HG03575 (cell line): ENCODE data around the gene CALY.
"Not testable (repeated sequence)": the region's sequence is repeated elsewhere in the genome, so short reads cannot be mapped to it uniquely, and the experiment has no call there.

Source experiments
- ATAC-seq: cut with Tn5 transposase; IDR thresholded peaks from one replicate; pipeline ENCODE4 v1.9.1; 2021; ENCODE audit not compliant: unreplicated experiment, insufficient number of reproducible peaks, low FRiP score; ENCODE audit errors: extremely low read depth

The CALY gene

DNA sequence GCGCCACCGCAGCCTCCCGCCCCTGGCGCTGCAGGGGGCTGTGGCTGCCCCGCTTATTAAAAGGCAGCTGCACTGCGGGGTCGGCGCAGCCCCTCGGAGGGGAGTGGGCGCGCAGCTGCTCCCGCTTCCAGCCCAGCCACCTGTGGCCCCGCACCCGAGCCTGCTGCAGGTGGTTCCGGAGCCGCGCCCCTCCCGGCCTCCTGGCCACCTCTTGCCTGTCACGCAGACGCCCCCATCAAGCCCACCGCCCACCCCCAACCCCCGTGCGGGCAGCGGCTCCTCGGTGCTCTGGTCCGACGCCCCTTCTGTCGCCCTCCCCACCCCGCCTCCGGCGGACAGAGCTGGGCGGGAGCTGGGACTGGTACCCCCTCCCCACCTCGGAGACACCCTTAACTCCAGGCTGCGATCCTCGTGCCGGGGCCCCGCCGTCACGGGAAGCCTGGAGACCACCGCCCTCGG is 549 bp downstream of the CALY start:
- no peak for ATAC-seq

DNA sequence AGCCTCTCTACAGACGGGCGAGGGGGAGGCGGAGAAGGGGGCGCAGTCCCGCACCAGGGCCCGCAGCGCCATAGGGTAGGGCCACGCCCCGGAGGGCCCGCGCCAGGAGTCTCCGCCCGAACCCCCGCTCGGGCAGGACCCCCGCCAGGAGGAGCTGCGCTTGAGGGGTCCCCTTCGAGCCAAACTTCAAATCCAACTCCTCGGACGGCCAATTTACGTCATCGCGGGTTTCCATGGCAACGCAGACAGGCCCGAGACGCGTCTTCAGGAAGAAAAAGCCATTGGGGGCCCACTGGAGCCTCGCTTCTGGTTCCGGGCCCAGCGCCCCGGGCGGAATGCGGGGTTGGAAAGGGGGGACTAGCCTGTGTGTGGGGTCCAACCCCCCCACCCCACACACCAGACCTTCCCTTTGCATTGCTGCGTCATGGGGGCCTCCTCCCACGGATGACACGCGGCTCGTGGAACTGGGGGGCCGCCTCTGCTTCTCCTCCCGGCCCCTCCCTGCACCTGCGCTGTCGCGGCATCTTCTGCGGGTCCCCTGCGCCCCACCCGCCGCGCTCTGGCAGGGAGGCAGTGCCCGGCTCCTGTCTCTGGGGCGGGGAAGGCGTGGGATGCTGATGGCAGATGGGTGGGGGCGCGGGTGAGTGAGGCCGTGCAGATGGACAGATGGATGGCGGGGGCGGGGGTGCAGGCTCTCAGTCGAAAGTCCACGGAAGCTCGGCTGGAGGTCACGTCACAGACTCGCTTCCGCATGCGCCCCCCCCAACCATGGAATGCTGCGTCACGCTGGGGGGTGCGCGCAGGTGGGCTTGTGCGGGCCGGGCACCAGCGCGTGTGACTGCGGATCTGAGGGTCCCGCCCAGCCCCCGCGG is 1.2 kb downstream of the CALY start:
- no peak for ATAC-seq

DNA sequence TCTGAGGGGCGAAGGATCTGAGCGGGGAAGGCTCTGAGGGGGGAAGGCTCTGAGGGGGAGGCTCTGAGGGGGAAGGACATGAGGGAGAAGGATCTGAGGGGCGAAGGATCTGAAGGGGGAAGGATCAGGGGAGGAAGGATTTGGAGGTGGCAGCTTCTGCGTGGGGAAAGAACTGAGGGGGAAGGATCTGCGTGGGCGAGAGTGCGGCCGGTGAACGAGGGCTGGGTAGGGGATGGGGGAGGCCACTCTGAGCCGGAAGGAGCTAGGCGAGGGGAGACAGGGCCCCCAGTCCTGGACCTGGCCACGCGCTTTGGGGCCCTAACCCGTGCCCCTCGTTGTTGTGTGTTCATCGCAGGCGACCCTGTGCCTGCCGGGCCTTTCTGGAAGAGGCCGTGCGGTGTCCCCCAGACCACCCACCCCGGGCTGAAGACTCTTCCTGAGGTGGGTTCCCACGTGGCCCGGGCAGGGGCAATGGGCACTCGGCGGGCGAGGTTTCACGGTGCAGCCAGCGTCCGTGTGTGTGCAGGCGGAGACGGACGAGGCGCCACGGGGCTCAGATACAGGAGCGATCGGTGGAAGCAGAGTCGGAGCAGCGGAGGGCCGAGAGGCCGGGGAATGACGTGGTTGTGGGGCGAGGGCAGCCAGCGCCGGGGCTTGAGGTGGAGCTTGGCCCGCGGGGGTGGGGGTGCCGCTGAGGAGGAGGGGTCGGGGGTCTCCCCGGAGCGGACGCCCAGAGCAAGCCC is 2.0 kb downstream of the CALY start:
- no peak for ATAC-seq

DNA sequence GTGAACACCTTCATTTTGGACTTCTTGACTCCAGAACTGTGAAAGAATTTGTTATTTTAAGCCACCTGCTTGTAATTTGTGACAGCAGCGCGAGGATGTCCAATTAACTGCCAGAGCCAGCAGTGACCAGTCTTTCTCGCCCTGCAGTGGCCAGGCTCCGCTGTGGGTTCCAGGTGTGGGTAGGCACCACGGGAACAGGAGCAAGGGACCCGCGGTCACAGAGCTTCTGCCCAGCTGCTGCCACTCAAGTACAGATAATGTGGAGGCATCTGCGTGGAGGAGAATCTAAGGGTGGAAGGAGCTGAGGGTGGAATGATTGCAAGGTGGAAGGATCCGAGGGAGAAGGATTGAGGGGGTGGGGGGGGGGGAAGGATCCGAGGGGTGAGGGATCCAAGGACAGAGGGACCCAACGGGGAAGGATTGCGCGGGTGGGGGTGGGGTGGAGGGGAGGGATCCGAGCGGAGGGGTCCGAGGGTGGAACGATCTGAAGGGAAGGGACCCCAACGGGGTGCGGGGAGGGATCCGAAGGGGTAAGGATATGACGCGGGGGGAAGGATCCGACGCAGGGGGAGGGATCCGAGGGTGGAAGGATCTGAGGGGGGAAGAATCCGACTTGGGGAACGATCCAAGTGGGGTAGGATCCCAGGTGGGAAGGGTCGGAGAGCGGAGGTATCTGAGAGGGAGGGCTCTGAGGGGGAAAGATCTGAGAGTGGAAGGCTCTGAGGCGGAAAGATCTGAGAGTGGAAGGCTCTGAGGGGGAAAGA is 3.6 kb downstream of the CALY start:
- ATAC-seq = no peak

DNA sequence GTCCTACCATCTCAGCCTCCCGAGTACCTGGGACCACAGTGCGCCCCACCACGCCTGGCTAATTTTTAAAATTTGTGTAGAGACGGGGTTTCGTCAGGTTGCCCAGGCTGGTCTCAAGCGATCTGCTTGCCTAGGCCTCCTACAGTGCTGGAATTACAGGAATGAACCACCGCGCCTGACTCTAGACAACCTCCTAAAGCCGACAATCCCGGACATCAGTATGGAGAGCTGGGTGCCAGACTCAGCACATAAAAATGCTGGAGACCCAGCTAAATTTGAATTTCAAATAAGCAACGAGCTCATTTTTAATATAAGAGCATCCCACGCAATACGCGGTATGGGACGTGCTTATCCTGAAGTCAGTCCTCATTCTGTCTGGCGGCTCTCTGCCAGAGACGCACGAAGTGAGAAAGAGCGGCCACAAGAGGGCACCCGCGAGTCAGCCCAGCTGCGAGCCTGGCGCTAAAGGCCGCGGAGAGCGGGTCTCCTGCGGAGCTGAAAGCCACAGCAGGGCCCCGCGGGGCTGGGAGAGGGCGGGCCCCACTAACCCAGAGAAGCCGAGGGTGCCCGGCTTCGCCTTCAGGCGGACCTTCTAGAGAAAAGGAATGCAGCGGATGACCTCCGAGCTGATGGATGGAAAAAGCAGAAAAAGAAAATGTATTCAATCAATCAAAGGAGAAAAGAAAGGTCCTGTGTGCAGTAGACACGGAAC is 7.0 kb downstream of the CALY start:
- ATAC-seq = no peak

DNA sequence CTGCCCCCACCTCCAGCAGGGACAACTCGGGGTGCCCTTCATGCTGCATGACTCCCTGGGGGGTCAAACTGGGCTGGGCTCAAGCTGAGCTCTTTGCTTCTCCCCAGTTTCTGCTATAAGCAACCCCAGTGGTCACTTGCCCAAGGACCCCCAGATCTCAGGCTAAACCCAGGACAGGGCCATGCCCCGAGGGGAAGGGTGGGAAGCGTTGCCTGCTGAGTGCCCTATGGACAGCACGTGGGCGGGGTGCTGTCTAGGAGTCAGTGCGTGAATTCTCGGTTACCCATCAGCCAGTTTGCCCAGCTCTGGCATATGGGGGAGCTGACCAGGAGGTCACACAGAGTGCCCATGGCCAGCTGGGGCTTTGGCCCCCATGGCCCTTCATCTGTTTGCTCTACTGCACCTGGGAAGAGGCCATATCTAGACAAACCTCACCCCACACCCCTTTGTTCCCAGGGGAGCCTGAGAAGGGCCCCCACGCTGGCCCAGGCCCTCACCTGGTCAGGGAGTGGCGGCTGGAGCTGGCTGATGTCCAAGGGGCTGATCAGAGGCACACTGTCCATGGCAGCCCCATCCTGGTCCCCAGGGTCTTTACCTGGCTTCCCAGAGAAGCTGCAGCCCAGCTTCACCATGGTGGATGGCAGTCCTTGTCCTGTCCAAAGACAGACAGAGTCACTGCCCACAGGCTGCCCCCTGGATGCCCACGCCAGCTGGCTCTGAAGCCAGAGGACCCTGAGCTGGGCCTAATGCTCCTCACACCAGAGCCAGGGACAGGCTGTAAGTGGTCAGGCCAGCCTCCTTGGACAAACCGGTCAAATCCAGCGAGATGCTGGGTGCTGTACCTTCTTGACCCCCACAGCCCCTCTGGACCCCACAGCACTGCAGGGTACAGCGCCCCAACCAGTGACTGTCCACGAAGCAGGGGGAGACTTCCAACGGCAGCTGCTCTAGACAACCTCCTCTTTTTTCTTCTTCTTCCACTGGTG is 8.0 kb downstream of the CALY start:
- ATAC-seq = no peak

DNA sequence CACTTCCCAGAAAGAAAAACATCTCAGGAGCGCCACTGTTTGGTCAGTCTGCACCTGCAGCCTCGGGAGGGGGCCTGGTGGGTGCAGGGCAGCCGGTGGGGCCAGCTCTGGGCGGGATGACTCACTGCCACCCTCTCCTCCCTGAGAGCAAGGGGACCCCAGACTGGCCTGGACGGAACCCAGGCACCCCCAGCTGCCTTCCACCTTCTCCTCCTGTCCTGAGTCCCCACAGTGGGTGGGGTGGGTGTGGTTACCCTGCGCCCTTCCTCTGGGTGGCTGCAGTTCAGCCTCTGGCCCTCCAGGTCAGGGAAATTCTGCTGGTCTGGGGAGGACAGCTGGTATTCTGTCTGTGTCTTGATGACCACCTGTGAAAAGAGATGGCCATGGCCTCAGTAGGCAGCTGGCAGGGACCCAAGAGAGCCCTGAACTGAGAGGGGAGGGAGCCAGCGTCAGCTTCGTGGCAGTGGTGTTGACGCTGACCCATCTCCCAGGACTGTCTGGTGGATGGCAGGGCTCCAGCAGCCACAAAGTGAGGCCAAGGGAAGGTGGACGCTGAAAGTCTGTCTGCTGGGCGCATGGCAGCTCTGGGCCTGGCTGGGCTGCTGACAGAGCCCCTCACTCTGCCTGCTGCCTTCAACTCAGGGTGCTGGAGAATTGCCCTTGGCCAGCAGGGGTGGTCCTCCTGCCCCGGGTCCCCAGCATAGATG is 8.9 kb downstream of the CALY start:
- no peak for ATAC-seq

DNA sequence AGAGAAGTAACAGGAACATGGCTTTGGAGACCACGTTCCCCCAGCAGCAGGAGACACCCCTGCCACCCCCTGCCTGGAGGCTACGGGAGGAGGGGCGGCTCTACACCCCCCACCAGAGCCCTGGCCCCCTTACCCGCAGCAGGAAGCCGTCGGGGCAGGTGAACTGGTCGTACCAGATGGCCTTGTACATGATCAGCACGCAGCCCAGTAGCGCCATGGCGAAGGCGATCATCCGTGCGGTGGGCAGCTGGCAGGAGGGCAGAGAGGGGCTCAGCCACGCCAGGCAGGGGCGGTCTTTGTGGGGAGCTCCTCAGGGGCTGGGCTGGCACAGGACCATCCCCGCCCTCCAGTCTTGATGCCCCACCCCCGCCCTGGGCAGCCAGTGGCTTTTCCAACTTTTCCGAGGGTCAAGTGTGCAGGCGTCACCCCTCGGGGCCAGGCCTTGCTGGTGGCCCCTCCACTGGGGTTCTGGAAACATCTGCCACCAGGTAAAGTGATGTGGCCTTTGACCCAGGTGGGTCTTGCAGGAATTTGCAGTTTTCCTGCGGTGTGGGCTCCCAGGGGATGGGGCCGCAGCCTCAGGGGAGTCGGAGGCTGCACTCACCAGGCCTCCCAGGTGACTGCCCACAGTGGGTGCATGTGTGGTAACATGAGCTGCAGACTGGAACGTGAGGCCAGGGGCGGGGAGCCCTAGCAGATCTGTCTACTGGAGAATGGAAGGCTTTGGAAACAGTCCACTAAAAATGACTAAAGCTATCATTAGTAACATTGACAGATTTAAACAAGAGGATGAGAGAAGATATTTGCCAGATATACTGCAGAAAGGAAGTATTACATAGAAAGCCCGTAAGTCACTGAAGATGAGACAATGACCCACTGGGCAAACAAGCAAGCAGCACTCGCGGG is 9.7 kb downstream of the CALY start:
- ATAC-seq = no peak

DNA sequence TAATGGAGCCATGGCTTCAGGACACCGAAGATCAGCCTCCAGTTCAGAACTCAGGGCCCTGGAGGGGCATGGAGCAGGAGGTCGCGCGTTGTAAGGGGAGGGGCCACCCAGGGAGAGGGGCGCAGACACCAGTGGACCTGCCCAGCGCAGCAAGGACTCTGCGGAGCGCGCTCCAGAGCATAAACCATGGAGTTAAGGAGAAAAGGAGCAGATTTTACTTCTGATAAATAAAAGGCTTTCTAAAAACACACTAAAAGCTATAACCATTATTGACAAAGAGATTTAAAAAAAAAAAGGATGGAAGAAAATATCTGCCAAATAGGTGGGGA is 10.5 kb downstream of the CALY start:
- ATAC-seq = no peak

DNA sequence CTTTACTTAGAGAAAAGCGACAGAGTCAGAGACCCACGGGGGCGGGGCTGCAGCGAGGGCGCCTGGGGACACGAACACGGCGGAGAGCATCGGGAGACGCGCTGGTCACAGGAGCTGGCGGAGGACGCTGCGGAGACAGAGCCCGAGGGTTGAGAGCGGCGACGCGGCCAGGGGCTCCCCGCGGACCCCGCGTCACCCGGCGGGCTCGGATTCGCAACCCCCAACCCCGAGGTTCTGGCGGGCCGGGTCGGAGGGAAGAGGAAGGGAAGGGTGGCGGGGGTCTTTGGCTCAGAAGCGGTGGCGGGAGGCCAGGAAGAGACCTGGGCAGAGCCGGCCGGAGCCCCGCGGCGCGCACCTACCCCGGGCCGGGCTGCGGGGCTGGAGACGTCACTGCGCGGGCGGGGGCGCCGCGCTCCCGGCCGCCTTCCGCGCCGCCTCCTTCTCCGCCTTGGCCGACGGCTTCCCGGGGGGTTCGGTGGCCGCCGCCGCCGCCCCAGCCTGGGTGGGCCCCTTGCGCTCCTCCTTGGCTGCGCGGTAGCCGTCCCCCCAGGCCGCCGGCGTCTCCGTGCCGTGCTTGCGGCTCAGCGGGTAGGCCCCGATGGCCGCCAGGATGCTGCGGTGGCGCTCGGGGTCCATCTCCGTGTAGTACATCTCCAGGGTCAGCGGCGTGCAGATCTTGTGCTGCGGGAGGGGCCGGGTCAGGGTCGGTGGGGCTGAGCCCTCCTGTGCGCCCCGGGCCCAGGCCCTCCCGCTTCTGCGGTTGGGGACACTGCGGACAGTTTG is 11.1 kb downstream of the CALY start:
- no peak for ATAC-seq

DNA sequence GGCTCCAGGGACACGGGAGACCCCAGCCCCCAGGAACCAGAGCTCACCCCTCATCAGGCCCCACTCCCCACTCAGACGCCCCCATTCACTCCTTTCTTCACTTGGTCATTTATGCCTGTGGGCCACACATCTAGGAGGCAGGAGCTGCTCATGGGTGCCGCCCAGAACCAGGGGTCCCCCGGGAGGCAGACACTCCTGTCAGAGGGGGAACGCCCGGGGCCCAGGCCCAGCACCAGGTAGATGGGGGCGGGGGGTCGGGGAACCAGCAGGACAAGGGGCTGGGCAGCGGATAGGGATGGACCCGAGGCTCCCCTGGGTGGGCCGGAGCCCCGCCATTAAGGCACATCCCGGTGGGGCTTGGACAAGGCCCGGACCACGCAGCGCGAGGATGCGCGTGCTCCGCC is 11.8 kb downstream of the CALY start:
- ATAC-seq = no peak

DNA sequence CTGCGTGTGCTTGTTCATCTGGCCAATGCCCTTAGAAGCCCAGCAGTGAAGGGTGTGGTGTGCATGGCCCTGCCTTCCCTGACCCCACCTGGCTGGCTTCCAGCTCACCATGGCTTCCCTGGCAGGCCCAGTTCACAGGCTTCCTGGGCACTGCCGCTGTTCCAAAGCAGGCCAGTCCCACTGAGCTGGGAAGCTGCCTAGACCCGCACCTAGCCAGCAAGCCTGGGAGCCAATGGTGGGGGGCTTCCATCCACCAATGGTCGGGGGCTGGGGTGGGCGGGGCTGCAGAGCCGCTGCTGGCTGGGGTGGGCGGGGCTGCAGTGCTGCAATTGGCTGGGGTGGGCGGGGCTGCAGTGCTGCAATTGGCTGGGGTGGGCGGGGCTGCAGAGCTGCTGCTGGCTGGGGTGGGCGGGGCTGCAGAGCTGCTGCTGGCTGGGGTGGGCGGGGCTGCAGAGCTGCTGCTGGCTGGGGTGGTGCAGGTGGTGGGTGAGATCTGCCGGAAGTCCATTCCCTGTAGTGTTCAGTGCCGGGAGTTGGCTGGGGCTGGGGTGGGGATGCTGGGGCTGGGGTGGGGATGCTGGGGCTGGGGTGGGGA is 12.4 kb downstream of the CALY start:
- no peak for ATAC-seq

DNA sequence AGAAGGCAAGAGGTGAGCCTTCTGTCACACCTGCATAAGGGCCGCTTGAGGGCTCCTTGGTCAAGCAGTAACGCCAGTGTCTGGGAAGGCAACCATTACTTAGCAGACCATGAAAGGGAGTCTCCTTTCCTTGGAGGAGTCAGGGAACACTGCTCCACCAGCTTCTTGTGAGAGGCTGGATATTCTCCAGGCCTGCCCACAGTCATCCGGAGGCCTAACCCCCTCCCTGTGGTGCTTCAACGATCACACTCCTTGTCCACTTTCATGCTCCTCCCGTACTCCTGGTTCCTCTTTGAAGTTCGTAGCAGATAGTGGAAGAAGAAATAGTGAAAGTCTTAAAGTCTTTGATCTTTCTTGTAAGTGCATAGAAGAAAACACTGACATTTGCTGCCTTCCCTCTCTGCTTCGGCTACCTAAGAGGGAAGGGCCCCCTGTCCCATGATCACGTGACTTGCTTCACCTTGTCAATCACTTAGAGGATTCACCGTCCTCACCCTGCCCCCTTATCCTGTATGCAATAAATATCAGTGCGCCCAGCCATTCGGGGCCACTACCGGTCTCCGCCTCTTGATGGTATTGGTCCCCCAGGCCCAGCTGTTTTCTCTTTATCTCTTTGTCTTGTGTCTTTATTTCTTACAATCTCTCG is 14.5 kb downstream of the CALY start:
- ATAC-seq = not testable (repeated sequence)

DNA sequence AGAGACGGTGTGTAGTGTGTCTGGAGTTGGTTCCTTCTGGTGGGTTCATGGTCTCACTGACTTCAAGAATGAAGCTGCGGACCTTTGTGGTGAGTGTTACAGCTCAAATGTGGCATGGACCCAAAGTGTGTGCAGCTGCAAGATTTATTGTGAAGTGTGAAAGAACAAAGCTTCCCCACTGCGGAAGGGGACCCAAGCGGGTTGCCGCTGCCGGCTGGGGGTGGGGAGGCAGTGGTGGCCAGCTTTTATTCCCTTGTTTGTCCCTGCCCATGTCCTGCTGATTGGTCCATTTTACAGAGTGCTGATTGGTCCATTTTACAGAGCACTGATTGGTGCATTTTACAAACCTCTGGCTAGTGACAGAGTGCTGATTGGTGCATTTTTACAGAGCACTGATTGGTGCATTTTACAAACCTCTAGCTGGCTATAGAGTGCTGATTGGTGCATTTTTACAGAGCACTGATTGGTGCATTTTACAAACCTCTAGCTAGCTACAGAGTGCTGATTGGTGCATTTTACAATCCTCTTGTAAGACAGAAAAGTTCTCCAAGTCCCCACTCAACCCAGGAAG is 15.8 kb downstream of the CALY start:
- not testable (repeated sequence) for ATAC-seq
